HEK293 (cell line): ENCODE results near the gene REV3L.
A peak's percentile ranks its signal among the peaks of the same experiment; 100 is the strongest.

ENCODE experiments used
- BCL11B ChIP-seq: fragments of 450-650 bp; formaldehyde crosslinking; IDR thresholded peaks from 2 replicates; pipeline ENCODE4 v1.5.1; 2016; ENCODE audit warnings: low read depth, missing biosample characterization, missing genetic modification characterization
- CTCF ChIP-seq: fragments of 450-650 bp; formaldehyde crosslinking; IDR thresholded peaks from 2 replicates; pipeline ENCODE4 v1.5.1; 2016; ENCODE audit warnings: missing biosample characterization, missing genetic modification characterization
- FEZF1 ChIP-seq: fragments of 450-650 bp; formaldehyde crosslinking; IDR thresholded peaks from 2 replicates; pipeline ENCODE4 v1.5.1; 2016; ENCODE audit warnings: missing biosample characterization, missing genetic modification characterization
- GLI4 ChIP-seq: fragments of 450-650 bp; formaldehyde crosslinking; IDR thresholded peaks from 2 replicates; pipeline ENCODE4 v1.5.1; 2016; ENCODE audit warnings: missing biosample characterization, missing genetic modification characterization
- MZF1 ChIP-seq: fragments of 450-650 bp; formaldehyde crosslinking; IDR thresholded peaks from 2 replicates; pipeline ENCODE4 v1.5.1; 2017; ENCODE audit warnings: missing biosample characterization, missing genetic modification characterization, borderline replicate concordance
- SCRT2 ChIP-seq: fragments of 450-650 bp; formaldehyde crosslinking; IDR thresholded peaks from 2 replicates; pipeline ENCODE4 v1.5.1; 2016; ENCODE audit warnings: missing biosample characterization, missing genetic modification characterization
- SP3 ChIP-seq: fragments of 450-650 bp; formaldehyde crosslinking; IDR thresholded peaks from 2 replicates; pipeline ENCODE4 v1.5.1; 2016; ENCODE audit warnings: missing biosample characterization, missing genetic modification characterization
- TSHZ1 ChIP-seq: fragments of 450-650 bp; formaldehyde crosslinking; IDR thresholded peaks from 2 replicates; pipeline ENCODE4 v1.5.1; 2016; ENCODE audit warnings: missing biosample characterization, missing genetic modification characterization, borderline replicate concordance
- ZFP41 ChIP-seq: fragments of 450-650 bp; formaldehyde crosslinking; IDR thresholded peaks from 2 replicates; pipeline ENCODE4 v1.5.1; 2016; ENCODE audit warnings: missing biosample characterization, missing genetic modification characterization, borderline replicate concordance
- ZNF114 ChIP-seq: fragments of 450-650 bp; formaldehyde crosslinking; IDR thresholded peaks from 2 replicates; pipeline ENCODE4 v1.5.0; 2017; ENCODE audit warnings: missing biosample characterization, missing genetic modification characterization
- ZNF146 ChIP-seq: fragments of 450-650 bp; formaldehyde crosslinking; IDR thresholded peaks from 2 replicates; pipeline ENCODE4 v1.5.1; 2016; ENCODE audit warnings: missing biosample characterization, missing genetic modification characterization
- ZNF18 ChIP-seq: fragments of 450-650 bp; formaldehyde crosslinking; IDR thresholded peaks from 2 replicates; pipeline ENCODE4 v1.5.1; 2016; ENCODE audit warnings: missing biosample characterization, missing genetic modification characterization
- ZNF23 ChIP-seq: fragments of 450-650 bp; formaldehyde crosslinking; IDR thresholded peaks from 2 replicates; pipeline ENCODE4 v1.5.1; 2016; ENCODE audit warnings: missing biosample characterization, missing genetic modification characterization, borderline replicate concordance
- ZNF280D ChIP-seq: fragments of 450-650 bp; formaldehyde crosslinking; IDR thresholded peaks from 2 replicates; pipeline ENCODE4 v1.5.1; 2016; ENCODE audit warnings: missing biosample characterization, missing genetic modification characterization
- ZNF518A ChIP-seq: fragments of 450-650 bp; formaldehyde crosslinking; conservative IDR thresholded peaks from 2 replicates; pipeline ENCODE4 v1.5.1; 2016; ENCODE audit warnings: low read depth, missing biosample characterization, missing genetic modification characterization
- ZNF530 ChIP-seq: fragments of 450-650 bp; formaldehyde crosslinking; IDR thresholded peaks from 2 replicates; pipeline ENCODE4 v1.5.1; 2016; ENCODE audit warnings: low read depth, missing biosample characterization, missing genetic modification characterization
- ZNF621 ChIP-seq: fragments of 450-650 bp; formaldehyde crosslinking; IDR thresholded peaks from 2 replicates; pipeline ENCODE4 v1.5.1; 2017; ENCODE audit warnings: missing biosample characterization, missing genetic modification characterization
- ZNF658 ChIP-seq: fragments of 450-650 bp; formaldehyde crosslinking; IDR thresholded peaks from 2 replicates; pipeline ENCODE4; 2016; ENCODE audit warnings: missing biosample characterization, missing genetic modification characterization
- ZNF692 ChIP-seq: fragments of 450-650 bp; formaldehyde crosslinking; IDR thresholded peaks from 2 replicates; pipeline ENCODE4 v1.5.1; 2016; ENCODE audit warnings: missing biosample characterization, missing genetic modification characterization
- ZNF707 ChIP-seq: fragments of 450-650 bp; formaldehyde crosslinking; IDR thresholded peaks from 2 replicates; pipeline ENCODE4 v1.5.1; 2016; ENCODE audit warnings: missing biosample characterization, missing genetic modification characterization
- ZNF747 ChIP-seq: fragments of 450-650 bp; formaldehyde crosslinking; IDR thresholded peaks from 2 replicates; pipeline ENCODE4 v1.5.1; 2016; ENCODE audit warnings: missing biosample characterization, missing genetic modification characterization
- ZNF791 ChIP-seq: fragments of 450-650 bp; formaldehyde crosslinking; IDR thresholded peaks from 2 replicates; pipeline ENCODE4 v1.5.1; 2016; ENCODE audit warnings: missing biosample characterization, missing genetic modification characterization
- ZNF843 ChIP-seq: fragments of 450-650 bp; formaldehyde crosslinking; IDR thresholded peaks from 2 replicates; pipeline ENCODE4 v1.5.1; 2016; ENCODE audit warnings: missing biosample characterization, missing genetic modification characterization

The REV3L gene

GRCh38 chr6:111259089-111259831 lies 223.8 kb downstream of the REV3L start (continued):
- peak; percentile 61; the same call in 1 of the 2 replicates for TF ChIP-seq ZNF280D
- no peak for TF ChIP-seq MZF1
- TF ChIP-seq ZFP41 = no peak
- peak; percentile 95 for TF ChIP-seq CTCF (tag by site-specific recombination)
- TF ChIP-seq GLI4 (tag by site-specific recombination) = no peak
- TF ChIP-seq ZNF843 (tag by site-specific recombination) = no peak; the same call in 1 of the 2 replicates
- TF ChIP-seq ZNF18 = 0 out of 2 replicates have a peak, but pooled peaks have one; percentile 23
- TF ChIP-seq SP3 (tag by site-specific recombination) = peak; percentile 49; the same call in 1 of the 2 replicates
- peak; percentile 78 for TF ChIP-seq FEZF1 (tag by site-specific recombination)
- TF ChIP-seq ZNF146 (tag by site-specific recombination) = no peak
- TF ChIP-seq BCL11B (tag by site-specific recombination) = no peak
- TF ChIP-seq ZNF23 (tag by site-specific recombination) = no peak
- no peak for TF ChIP-seq TSHZ1
- no peak for TF ChIP-seq ZNF658 (tag by site-specific recombination)
- TF ChIP-seq ZNF530 (tag by site-specific recombination) = no peak
- peak; percentile 70 for TF ChIP-seq ZNF518A
- TF ChIP-seq ZNF621 = no peak
- TF ChIP-seq ZNF747 = no peak
- no peak for TF ChIP-seq ZNF791 (tag by site-specific recombination)
- peak; percentile 82; the same call in 1 of the 2 replicates for TF ChIP-seq ZNF692
- peak; percentile 92 for TF ChIP-seq SCRT2 (tag by site-specific recombination)
- TF ChIP-seq ZNF114 = no peak
- no peak for TF ChIP-seq ZNF707 (tag by site-specific recombination)
